ENCODE results near the gene CDH4. TPM values are rescaled to one million over a fixed set of nuclear protein-coding genes. Genes with fewer than 3 reads are reported as not detected.

The CDH4 gene
- total RNA-seq, 1 donor from 2014 or later, result 12.1 TPM

- DNase-seq (ENCODE audit: low read depth) (no peak), FAIRE-seq (no peak)
- no peaks in the 10 kb centered on the region for H3K27me3 ChIP-seq (ENCODE audit: control insufficient read depth, insufficient read depth, low read length)
- no peaks in the 10 kb centered on the region for H3K36me3 ChIP-seq (ENCODE audit: control insufficient read depth, insufficient read depth, low read length)
- TF ChIP-seq CTCF (IDR thresholded peaks at IDR 0.05; ENCODE audit: insufficient read depth, low read length, severe bottlenecking), result no peak
- H3K4me3 ChIP-seq (ENCODE audit: low read depth, low read length), result no peak overlapping the region
Measured at GRCh38 chr20:61733216-61733615, 481.2 kb downstream of the CDH4 start.

GRCh38 chr20:61733891-61734732 is 482.1 kb downstream of the CDH4 start:
- Histone ChIP-seq H3K36me3 (ENCODE audit: control insufficient read depth, insufficient read depth, low read length) (no peaks in the 10 kb centered on the region), H3K27me3 (ENCODE audit: control insufficient read depth, insufficient read depth, low read length) (no peaks in the 10 kb centered on the region), H3K4me3 (ENCODE audit: low read depth, low read length) (no peak overlapping the region)
- DNase-seq (ENCODE audit: low read depth) (no peak), FAIRE-seq (peak; percentile 52)
- TF ChIP-seq CTCF (IDR thresholded peaks at IDR 0.05; ENCODE audit: insufficient read depth, low read length, severe bottlenecking), result no peak

- no peak for DNase-seq (ENCODE audit: low read depth)
- no peak for FAIRE-seq
- no peak for TF ChIP-seq CTCF (IDR thresholded peaks at IDR 0.05; ENCODE audit: insufficient read depth, low read length, severe bottlenecking)
- Histone ChIP-seq H3K27me3 (ENCODE audit: control insufficient read depth, insufficient read depth, low read length) (no peaks in the 10 kb centered on the region), H3K4me3 (ENCODE audit: low read depth, low read length) (no peak overlapping the region), H3K36me3 (ENCODE audit: control insufficient read depth, insufficient read depth, low read length) (no peaks in the 10 kb centered on the region)
Measured at GRCh38 chr20:61734733-61735502, 482.9 kb downstream of the CDH4 start.

- Histone ChIP-seq H3K27me3 (ENCODE audit: control insufficient read depth, insufficient read depth, low read length) (no peaks in the 10 kb centered on the region), H3K4me3 (ENCODE audit: low read depth, low read length) (no peak overlapping the region), H3K36me3 (ENCODE audit: control insufficient read depth, insufficient read depth, low read length) (no peaks in the 10 kb centered on the region)
- FAIRE-seq, result no peak
- TF ChIP-seq CTCF (IDR thresholded peaks at IDR 0.05; ENCODE audit: insufficient read depth, low read length, severe bottlenecking), result no peak
- DNase-seq (ENCODE audit: low read depth), result no peak
Measured at GRCh38 chr20:61735503-61735785, 483.4 kb downstream of the CDH4 start.

- Histone ChIP-seq H3K27me3 (ENCODE audit: control insufficient read depth, insufficient read depth, low read length) (no peaks in the 10 kb centered on the region), H3K4me3 (ENCODE audit: low read depth, low read length) (no peak overlapping the region), H3K36me3 (ENCODE audit: control insufficient read depth, insufficient read depth, low read length) (no peaks in the 10 kb centered on the region)
- TF ChIP-seq CTCF (IDR thresholded peaks at IDR 0.05; ENCODE audit: insufficient read depth, low read length, severe bottlenecking), result no peak
- FAIRE-seq (no peak), DNase-seq (ENCODE audit: low read depth) (no peak)
Measured at GRCh38 chr20:61736001-61736635, 484.1 kb downstream of the CDH4 start.
